GM19328 (cell line): ENCODE data around the gene MFAP2.

ENCODE experiments used
- ATAC-seq: cut with Tn5 transposase; IDR thresholded peaks from one replicate; pipeline ENCODE4 v1.9.1; 2021; ENCODE audit warnings: mild to moderate bottlenecking, moderate library complexity; ENCODE audit not compliant: unreplicated experiment

MFAP2 gene, protein sequence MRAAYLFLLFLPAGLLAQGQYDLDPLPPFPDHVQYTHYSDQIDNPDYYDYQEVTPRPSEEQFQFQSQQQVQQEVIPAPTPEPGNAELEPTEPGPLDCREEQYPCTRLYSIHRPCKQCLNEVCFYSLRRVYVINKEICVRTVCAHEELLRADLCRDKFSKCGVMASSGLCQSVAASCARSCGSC

GRCh38 chr1:16980473-16981268 lies at the start of gene MFAP2:
Gene MFAP2 (minus strand): TSS chr1:16980620. CDS start chr1:16978273, 2,347 bp downstream.
- no peak for ATAC-seq

DNA sequence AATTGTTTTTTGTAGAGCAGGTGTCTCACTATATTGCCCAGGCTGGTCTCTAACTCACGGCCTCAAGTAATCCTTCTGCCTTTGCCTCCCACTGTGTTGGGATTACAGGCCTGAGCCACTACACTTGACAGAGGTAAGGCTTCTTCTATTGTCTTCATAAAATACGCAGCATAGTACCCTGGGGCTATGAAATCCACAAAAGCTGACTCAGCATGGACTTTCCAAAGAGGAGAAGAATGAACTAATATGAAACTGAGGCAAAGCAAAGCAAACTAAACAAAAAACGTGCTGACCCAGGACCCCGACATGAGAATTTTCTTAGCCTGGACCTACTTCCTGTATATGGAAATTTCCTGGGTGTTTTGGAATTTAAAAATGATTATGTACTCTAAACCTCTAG lies 49.8 kb upstream of the MFAP2 start:
- ATAC-seq = no peak

DNA sequence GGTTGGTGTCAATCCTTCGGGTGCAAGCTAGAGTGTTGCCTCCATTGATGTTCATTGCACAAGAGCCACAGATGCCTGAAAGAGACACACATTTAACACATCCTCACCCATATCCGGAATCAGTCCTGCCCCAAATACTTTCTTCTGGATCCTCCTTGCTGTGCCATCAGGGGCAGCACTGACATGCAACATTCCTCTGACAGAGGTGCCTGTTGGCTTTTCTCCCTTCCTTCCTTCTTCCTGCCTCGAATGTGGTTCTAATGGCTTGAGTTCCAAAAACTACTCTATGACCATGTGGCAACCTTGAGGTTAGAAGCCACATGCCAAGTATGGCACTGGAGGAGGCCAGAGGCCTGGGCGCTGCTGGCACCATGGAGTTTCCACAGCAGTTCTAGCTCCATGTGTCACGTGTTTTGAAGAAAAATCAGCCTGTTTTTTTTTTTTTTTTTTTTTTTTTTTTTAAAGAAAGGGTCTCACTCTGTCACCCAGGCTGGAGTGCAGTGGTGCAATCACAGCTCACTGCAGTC lies 48.3 kb upstream of the MFAP2 start:
- no peak for ATAC-seq

GRCh38 chr1:17027900-17028299 lies 47.5 kb upstream of the MFAP2 start:
- ATAC-seq = no peak

DNA sequence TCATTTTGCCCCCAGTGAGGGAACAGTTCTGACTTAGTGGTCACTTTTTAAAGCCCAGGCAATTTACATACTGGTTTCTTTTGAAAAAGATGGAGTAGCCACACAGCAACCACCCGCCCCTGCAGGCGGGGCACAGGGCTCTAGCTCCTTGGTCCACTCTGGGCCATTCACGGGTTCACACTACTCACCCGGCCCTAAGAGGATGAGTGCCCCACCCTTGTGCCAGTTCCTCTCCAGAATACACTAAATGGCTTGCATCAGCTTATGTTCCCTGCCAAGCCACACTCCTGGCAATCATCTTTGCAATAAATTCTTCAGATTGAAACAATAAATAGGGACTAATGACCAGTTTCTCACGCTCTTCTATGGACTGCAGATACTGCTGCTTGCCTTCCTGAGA lies 47.0 kb upstream of the MFAP2 start:
- ATAC-seq = no peak

DNA sequence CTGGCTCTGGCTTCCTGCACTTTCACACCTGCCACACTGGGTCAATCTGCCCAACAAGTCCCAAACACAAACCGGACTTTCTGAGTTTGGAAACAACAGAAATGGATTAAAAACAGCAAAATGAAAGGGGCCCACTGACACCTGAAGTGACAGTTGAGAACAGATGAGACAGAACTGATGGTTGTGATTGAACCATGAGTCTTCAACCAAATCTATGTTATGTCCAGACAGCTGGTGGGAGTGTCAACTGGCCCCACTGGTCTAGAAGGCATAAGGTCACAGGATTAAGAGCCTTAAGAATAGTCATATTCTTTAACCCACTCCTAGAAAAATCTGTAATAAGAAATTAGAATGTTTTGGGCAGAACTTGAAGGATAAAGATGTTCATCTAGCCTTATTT lies 44.3 kb upstream of the MFAP2 start:
- no peak for ATAC-seq

- ATAC-seq = no peak
Observed at GRCh38 chr1:17023573-17023972, 43.2 kb upstream of the MFAP2 start.

DNA sequence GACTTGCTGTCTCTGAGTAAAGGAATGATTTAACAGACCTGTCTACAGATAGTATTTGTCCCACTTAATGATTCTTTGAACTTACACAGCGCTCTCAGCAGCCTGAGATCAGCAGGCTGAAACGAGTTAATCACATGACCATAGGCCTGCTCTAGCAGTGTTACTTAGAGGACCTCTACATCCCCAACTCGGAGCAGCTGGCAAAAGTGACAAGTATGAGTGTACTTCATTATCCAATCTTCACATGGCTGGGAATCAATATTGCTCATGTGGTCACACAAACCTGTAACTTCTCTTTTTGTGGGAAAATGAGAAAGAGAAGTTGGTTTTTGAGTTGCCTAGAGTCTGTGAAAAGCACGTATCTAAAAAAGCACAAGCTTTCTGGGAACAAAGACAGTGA lies 42.7 kb upstream of the MFAP2 start:
- ATAC-seq = no peak

GRCh38 chr1:17021896-17022295 lies 41.5 kb upstream of the MFAP2 start:
- ATAC-seq = no peak

- no peak for ATAC-seq
Observed at GRCh38 chr1:17020502-17020901, 40.1 kb upstream of the MFAP2 start.

GRCh38 chr1:17018849-17019248 lies 38.4 kb upstream of the MFAP2 start:
- no peak for ATAC-seq

DNA sequence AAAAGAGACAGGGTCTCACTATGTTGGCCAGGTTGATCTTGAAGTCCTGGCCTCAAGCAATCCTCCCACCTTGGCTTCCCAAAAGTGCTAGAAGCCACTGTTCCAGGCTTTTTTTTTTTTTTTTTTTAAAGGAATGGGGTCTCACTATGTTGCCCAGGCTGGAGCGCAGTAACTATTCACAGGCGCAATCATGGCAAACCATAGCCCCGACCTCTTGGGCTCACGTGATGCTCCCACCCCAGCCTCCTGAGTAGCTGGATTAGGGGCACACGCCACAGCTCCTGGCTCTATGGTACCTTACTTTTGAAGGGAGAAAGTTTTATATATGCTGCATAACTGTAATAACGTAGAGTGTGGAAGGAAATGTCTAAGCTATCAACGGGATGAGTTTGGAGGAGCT lies 37.0 kb upstream of the MFAP2 start:
- ATAC-seq = no peak

DNA sequence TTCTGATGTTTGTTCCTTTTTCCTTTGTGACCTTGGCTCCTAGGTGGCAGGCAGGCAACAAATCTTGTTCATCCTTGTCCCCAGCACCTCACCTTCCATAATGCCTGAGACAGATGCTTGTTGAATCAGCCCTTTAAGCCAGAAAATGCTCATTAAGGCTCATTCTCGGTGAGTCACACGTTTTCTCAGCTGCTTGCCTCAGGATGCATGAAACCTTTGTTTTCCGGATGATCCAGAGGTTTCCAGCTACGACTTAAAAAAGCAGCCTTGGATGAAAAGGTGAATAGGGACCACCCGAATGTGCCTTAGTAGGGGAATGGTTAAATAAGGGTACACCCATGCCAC lies 35.9 kb upstream of the MFAP2 start:
- ATAC-seq = no peak

GRCh38 chr1:17014671-17015567 lies 34.5 kb upstream of the MFAP2 start:
- no peak for ATAC-seq

DNA sequence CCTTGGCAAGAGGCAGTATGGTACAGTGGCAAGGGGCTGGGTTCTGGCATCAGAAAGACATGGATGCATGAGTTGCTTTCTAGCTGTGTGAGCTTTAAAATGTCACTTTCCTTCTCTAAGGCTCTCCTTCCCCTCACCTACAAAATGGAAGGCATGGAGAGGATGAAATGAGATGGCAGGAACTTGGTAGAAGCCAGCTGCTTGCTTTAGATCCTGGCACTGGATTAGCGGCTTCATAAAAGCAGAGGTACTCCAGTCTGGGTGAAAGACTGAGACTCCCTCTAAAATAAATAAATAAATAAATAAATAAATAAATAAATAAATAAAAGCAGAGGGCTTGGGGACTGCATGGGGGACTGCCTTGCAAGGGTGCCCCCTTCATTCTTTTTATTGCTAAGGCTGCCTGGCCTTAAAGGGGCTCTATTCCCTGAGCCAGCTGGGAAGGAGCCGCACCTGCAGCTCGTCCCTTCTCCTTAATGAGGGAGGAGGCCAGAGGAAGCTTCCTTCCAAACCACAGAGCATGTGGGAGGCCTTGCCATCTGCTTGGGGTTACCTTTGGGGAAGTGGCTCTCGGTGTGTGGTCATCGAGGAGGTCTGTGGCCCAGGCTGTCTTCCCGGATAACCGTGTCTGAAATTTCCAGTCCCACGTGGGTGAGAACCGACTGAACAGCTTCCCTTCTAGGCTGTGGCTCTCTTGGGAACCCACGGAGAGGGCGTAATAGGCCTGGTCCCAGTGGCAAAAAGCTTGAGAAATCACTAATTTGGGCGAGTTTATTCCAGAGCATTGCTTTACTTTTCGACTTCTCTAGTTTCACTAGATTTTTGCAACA lies 33.3 kb upstream of the MFAP2 start:
- no peak for ATAC-seq

GRCh38 chr1:17012775-17013490 lies 32.5 kb upstream of the MFAP2 start:
- no peak for ATAC-seq

DNA sequence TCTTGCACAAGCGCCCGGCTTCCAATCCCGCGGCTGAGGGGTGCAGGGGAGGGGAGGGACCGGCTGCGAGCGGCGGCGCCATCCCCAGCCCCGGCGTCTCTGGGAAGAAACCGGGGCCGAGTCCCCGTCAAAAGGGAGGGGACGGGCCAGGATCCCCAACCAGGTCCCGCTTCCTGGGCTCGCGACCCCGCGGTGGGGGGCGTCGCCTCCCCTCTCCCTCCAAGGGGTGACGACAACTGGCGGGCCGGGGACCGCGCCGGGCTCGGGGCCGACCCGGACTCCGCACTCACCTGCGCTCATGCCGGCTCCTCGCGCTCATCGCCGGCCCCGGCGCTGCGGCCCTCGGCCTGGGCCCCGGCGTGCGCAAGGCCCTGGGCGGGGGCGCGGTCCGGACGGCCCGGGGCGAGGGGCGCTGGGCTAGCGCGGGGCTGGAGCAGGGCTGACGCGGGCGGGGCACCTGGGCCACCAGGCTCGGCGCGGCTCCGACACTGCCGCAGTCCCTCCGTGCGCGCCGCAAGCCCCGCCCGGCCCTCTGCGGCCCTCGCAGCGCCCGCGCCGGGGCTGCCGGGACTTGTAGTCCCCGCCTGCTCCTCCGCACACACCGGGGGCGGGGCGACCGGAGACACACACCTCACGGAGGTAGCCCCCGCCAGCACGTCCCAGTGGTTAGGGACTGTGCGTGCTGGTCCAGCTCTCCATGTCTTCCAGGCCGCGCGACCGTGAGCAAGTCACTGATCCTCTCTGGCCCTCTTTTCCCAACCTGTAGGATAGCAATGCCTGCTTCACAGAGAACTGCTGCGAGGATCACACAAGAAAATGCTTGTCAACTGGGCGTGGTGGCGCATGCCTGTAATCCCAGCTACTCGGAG lies 31.3 kb upstream of the MFAP2 start, which contains the start of gene ATP13A2:
Gene ATP13A2, minus strand, starts transcription at position 490 of the 869 bp plus-strand sequence. Its CDS starts 190 bp downstream, at position 300.
- ATAC-seq = peak; percentile 89

DNA sequence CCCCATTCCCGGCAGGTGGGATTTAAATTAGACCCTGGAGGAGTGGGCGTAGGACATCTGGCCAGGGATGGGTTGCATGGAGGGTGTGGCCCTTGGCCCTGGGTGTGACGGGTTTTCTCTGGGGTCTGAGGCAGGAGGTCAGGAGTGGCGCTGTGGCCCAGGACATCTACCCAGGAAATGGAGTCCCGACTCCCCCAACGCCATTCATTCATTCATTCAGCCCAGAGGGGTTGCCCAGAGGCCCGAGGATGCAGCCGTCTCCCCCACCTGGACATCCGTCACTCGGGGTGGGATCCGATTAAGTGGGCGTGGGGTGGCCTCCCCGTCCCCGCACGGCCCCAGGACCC lies 30.6 kb upstream of the MFAP2 start:
- no peak for ATAC-seq

DNA sequence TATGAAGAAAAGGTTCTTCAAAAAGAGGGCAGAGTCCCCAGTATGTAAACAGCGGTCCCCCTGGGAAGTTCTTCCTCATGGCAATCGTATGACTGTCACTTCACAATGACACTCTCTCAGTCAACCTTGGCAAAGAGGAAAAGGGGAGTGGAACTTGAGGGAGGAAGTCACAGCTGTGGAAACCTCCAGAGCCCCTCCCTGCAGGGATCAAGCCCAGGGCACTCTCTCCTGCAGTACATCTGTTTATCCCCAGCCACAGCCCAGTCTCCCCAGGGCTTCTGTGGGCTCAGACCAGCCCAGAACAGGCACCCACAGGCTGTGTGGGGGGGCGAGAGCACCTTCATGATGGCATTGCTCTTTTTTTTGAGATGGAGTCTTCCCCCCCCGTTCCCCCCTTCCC lies 29.3 kb upstream of the MFAP2 start:
- no peak for ATAC-seq
